Prostate gland (tissue), 2 donors: ENCODE results near the gene CD2AP.

ENCODE experiments used
- POLR2A ChIP-seq: fragments of 450-650 bp; IDR thresholded peaks from one replicate; pipeline ENCODE4 v1.6.1; 2016; ENCODE audit warnings: antibody characterized with exemption, mild to moderate bottlenecking
- TF ChIP-seq, protein P1 (sequence below), 4 experiments: fragments of 200-600 bp in 2 of 4; fragments of 450-650 bp in 2 of 4; sonication (generic) in 2 of 4; IDR thresholded peaks; 1 replicate in 3 of 4; 2 replicates in 1 of 4; pipeline ENCODE4 v1.5.1; 2016 to 2019; ENCODE audit warnings: antibody characterized with exemption in 4 of 4, mild to moderate bottlenecking in 2 of 4, moderate library complexity in 2 of 4

DNA sequence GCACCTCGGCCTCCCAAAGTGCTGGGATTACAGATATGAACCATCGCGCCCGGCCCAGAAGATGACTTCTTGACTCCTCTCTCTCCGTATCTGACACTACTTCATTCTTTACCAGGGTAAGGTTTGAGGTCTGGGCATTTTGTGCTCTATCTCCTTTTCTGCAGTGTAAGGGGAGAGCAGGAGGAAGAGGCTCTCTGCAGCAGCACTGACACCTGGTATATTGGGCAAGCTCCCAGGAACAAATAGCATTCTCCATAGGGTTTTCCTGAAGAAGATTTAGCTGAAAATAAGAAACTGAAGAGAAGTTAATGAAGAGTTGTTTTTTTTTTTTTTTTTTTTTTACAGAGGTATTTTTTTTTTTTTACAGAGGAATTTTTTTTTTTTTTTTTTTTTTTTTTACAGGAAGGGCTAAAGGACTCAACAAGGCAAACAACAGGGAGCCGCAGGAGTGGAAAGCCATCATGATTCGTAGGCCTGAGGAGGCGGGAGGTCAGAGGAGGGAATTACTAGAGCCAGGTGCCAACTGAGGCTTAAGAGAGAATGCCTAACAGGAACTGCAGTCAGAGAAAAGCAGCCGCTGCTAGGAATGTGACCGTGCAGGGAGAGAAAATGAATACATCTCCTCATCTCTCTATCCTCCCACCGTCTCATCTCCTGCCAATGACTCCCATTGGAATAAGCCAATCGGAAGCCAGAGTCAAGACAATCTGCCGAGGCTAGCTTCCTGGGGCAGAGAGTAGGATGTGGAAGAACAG is 186.1 kb downstream of the CD2AP start:
- TF ChIP-seq, protein P1, sequence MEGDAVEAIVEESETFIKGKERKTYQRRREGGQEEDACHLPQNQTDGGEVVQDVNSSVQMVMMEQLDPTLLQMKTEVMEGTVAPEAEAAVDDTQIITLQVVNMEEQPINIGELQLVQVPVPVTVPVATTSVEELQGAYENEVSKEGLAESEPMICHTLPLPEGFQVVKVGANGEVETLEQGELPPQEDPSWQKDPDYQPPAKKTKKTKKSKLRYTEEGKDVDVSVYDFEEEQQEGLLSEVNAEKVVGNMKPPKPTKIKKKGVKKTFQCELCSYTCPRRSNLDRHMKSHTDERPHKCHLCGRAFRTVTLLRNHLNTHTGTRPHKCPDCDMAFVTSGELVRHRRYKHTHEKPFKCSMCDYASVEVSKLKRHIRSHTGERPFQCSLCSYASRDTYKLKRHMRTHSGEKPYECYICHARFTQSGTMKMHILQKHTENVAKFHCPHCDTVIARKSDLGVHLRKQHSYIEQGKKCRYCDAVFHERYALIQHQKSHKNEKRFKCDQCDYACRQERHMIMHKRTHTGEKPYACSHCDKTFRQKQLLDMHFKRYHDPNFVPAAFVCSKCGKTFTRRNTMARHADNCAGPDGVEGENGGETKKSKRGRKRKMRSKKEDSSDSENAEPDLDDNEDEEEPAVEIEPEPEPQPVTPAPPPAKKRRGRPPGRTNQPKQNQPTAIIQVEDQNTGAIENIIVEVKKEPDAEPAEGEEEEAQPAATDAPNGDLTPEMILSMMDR (IDR thresholded peaks at IDR 0.05) = no peak
- no peak for TF ChIP-seq POLR2A
